Epithelial cell of esophagus (primary cell): ENCODE measurements around the gene FRMPD2.
"Not testable (repeated sequence)": the region's sequence is repeated elsewhere in the genome, so short reads cannot be mapped to it uniquely, and the experiment has no call there.

ENCODE experiments used
- DNase-seq: peaks from one replicate; pipeline ENCODE4 v3.0.0; 2010; ENCODE audit warnings: low read depth
- H3K4me3 ChIP-seq: 2 replicates; pipeline ENCODE4 v1.5.1; 2011; ENCODE audit warnings: mild to moderate bottlenecking, low read length, control low read depth
- CTCF ChIP-seq: IDR thresholded peaks from 2 replicates; pipeline ENCODE4 v1.5.1; 2011; ENCODE audit warnings: low read depth, mild to moderate bottlenecking, low read length, control low read depth, inconsistent platforms; ENCODE audit not compliant: insufficient read depth; ENCODE audit errors: missing control alignments

Gene FRMPD2

DNA sequence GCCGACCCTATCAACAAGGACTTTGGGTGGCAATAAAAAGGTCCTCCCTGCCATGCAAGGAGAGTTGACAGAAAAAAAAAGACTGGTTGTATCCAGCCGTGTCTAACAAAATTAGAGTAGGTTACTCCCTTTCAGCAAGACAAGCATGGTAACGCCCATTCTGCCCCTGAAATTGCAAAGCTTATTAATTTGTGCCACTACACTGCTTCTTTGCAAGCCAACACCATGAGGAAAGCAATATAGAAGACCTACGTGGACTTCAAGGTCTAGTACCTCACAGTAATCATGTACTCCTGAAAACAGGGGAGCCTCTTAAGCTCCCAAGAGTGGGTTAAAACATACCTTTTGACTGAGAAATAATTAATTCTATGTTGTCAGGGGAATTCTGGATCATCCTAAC is 90.3 kb downstream of the FRMPD2 start:
- no peak for DNase-seq
- H3K4me3 ChIP-seq, result no peak overlapping the region
- no peak for TF ChIP-seq CTCF

GRCh38 chr10:48172715-48173114 is 101.8 kb downstream of the FRMPD2 start:
- H3K4me3 ChIP-seq, DNase-seq: not testable (repeated sequence)

DNA sequence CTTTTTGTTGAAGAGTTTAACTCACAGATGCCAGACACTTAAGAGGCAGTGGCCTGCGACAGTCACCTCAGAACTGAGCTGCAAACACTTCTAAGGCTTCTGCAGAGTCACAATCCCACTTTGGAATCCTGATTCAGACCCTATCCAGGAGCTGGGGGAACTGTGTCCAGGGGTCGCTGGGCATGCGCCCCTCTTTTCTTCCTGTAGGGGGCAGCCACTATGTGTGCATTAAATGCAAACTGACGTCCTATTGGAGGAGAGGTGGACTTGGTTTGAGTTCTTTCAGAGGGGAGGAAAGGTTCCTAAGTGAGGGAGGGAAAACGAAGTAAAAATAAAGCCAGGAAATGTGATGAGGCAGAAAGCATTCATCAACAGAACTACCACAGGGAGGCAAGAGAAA is 113.8 kb downstream of the FRMPD2 start:
- not testable (repeated sequence) for H3K4me3 ChIP-seq, DNase-seq

GRCh38 chr10:48160163-48160562 is 114.3 kb downstream of the FRMPD2 start:
- not testable (repeated sequence) for H3K4me3 ChIP-seq

DNA sequence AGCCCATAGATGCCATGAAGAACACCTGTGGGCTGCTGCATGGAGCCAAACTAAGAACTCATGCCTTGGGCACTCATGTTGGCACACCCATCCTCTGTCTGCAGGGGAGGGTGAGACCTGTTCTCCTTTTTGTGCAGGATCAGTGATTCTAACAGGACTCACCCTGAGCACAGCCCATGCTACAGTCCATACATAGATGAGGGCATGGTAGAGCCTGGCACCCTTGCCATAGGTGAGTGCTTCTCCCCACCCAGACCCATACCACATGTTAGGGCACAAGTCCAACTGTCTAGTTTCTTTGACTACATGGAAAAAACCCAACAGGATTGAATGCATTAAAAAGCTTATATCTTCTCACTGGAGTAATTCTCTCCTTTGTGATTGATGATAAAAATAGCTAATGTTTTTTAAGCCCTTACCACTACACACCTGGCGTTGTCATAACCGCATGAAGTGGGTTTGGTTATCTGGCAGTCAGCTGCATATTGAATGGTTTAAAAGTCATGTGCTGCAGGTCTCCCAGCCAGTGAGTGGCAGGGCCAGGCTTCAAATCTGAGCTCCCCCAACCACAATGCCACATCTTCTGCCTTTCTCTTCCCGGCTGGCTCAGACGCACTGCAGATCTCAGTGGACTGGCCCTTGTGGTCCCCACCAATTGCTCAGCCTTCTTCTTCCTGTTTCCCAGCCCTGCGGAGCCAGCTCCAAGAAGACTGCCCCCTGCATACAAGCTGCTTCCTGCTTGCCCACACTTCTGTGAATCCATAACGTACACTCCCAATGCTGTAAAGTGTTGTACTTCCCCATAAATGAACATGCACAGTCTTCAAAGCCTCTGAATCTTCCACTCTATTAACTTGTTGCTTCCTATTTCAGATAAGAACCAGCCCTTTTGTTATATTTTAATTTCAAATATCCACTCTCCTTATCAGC is 120.0 kb downstream of the FRMPD2 start:
- DNase-seq, H3K4me3 ChIP-seq: not testable (repeated sequence)

More at GRCh38 chr10:48160163-48160562, 114.3 kb downstream of the FRMPD2 start:
- not testable (repeated sequence) for DNase-seq

GRCh38 chr10:48147643-48148042 is 126.9 kb downstream of the FRMPD2 start:
- not testable (repeated sequence) for H3K4me3 ChIP-seq

GRCh38 chr10:48143721-48144642 is 130.5 kb downstream of the FRMPD2 start:
- H3K4me3 ChIP-seq, DNase-seq: not testable (repeated sequence)

More at GRCh38 chr10:48147643-48148042, 126.9 kb downstream of the FRMPD2 start:
- DNase-seq, result not testable (repeated sequence)

DNA sequence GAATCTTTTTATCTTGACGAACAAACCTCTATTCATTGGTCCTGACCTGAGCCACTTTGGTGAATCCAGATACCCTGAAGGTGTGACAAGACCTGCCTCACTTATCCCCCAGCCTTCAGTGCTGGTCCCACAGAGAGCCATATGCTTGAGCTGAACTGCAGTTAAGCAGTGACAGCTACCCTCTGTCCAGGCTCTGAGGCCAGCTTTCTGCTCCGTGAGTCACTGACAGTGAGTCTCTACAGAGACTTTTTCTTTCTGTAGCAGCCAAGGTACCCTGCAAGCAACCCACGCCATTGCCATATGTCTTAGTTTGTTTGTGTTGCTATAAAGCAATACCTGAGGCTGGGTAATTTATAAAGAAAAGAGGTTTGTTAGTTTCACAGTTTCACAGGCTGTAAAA is 133.5 kb downstream of the FRMPD2 start:
- DNase-seq, H3K4me3 ChIP-seq: not testable (repeated sequence)

GRCh38 chr10:48139953-48140850 is 134.3 kb downstream of the FRMPD2 start:
- H3K4me3 ChIP-seq, result not testable (repeated sequence)

GRCh38 chr10:48128954-48129353 is 145.5 kb downstream of the FRMPD2 start:
- DNase-seq, H3K4me3 ChIP-seq: not testable (repeated sequence)

More at GRCh38 chr10:48139953-48140850, 134.3 kb downstream of the FRMPD2 start:
- DNase-seq, result not testable (repeated sequence)

DNA sequence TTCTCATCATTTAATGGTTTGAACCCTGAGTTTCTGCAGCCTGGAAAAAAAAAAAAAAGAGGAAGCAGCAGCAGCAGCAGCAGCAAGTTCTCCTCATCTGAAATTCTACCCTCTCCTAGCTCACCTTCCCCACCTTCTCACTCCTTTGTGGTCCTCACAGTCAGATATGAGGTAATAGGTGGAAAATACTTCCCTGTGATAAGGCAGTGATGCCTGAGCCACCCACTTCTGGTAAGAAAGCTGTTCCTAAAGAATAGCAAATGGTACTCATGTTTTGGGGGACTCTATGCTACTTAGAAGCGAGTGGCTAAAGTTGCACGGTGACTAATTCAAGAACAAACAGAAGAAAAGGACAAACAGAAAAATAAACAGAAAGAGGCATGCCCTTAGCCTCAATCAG is 148.2 kb downstream of the FRMPD2 start:
- H3K4me3 ChIP-seq, DNase-seq: not testable (repeated sequence)

- H3K4me3 ChIP-seq, DNase-seq: not testable (repeated sequence)
Measured at GRCh38 chr10:48125631-48126030, 148.9 kb downstream of the FRMPD2 start.

DNA sequence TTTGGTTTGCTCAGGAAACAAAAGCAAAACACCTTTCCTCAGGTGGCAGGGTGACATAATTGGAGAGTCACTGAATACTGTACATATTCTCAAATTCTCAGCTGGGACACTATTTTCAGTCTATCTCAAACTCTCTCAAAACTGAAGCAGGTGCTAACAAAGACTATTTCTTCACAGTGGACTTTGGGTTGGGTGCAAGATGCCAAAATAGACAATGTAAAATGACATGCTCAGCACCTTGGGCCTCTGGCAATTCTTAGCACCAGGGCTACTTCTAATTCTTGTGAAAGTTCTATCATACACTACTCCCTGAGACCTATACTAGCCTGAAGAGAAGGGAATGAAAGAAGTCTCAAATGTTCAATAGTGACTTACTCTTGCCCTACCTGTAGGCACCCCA is 151.9 kb downstream of the FRMPD2 start:
- H3K4me3 ChIP-seq, DNase-seq: not testable (repeated sequence)

DNA sequence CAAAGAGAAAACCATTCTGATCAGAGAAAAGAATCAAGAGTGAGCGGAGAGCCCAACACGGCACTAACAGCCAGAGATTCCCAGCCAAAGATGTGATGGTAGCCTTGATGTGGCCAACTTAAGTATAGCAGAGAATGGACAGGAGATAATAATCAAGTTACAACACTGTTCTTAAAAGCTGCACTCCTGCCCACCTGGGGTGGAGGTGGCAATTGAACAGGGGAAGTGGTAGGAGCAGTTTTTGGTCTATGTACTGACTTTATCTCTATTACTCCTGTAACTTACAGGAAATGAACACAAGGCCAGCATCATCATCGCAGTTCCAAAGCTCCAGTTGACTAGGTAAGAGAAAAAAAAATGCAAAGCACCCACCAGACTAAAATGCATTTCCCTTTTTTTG is 164.2 kb downstream of the FRMPD2 start:
- H3K4me3 ChIP-seq, DNase-seq: not testable (repeated sequence)
